ENCODE results near the gene WDR89. TPM values are rescaled to one million over a fixed set of nuclear protein-coding genes. Genes with fewer than 3 reads are reported as not detected.

WDR89 gene
- total RNA-seq, 2 donors from 2014 or later = 2.0 to 9.0 TPM

DNA sequence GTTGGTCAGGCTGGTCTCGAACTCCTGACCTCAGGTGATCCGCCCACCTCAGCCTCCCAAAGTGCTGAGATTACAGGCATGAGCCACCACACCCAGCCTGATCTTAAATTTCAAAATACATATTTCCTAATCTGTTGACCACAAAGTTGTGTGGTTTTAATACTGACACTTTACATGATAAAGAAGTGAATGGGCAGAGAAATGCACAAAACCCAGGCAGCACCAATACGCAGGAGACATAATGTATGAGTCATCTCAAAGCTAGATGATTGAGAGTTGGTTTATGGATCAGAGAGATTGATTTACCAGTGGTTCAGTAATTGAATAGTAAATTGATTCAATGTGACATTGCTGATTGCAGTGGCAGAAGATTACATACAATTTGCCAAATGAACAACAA lies 79.3 kb downstream of the WDR89 start:
- TF ChIP-seq, protein P1, sequence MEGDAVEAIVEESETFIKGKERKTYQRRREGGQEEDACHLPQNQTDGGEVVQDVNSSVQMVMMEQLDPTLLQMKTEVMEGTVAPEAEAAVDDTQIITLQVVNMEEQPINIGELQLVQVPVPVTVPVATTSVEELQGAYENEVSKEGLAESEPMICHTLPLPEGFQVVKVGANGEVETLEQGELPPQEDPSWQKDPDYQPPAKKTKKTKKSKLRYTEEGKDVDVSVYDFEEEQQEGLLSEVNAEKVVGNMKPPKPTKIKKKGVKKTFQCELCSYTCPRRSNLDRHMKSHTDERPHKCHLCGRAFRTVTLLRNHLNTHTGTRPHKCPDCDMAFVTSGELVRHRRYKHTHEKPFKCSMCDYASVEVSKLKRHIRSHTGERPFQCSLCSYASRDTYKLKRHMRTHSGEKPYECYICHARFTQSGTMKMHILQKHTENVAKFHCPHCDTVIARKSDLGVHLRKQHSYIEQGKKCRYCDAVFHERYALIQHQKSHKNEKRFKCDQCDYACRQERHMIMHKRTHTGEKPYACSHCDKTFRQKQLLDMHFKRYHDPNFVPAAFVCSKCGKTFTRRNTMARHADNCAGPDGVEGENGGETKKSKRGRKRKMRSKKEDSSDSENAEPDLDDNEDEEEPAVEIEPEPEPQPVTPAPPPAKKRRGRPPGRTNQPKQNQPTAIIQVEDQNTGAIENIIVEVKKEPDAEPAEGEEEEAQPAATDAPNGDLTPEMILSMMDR (IDR thresholded peaks at IDR 0.05) = no peak

DNA sequence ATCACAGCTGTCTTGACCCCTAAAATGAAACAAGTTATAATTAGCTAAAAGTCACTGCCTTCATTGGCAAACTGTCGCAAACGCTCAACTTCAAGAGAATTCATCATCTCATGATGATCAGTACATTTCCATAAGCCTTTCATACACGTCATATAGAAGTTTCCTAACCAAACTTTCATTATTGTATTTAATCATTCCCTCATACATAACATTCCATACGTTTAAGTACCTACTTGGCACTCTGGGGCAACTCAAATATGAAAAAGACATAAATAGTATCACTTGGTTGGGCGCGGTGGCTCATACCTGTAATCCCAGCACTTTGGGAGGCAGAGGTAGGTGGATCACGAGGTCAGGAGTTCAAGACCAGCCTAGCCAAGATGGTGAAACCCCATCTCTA lies 86.1 kb downstream of the WDR89 start:
- H3K27ac ChIP-seq = no peak overlapping the region
- TF ChIP-seq, protein P1 (IDR thresholded peaks at IDR 0.05) = no peak
- no peaks in the 10 kb centered on the region for H3K36me3 ChIP-seq
- no peaks in the 10 kb centered on the region for H3K4me1 ChIP-seq (ENCODE audit: control insufficient read depth in 1 of 2, low read depth in 2 of 2)
- no peak for ATAC-seq (ENCODE audit: insufficient number of reproducible peaks, low FRiP score, low read depth)
- DNase-seq (ENCODE audit: low spot score) = no peak
- no peak overlapping the region for H3K4me3 ChIP-seq
- H3K9me3 ChIP-seq = no peaks in the 10 kb centered on the region
- H3K27me3 ChIP-seq (replicated peaks; ENCODE audit: insufficient read depth) = no peaks in the 10 kb centered on the region

More for the DNA sequence above, 79.3 kb downstream of the WDR89 start:
- no peak overlapping the region for H3K4me3 ChIP-seq
- no peaks in the 10 kb centered on the region for H3K9me3 ChIP-seq
- no peak for ATAC-seq (ENCODE audit: insufficient number of reproducible peaks, low FRiP score, low read depth)
- DNase-seq (ENCODE audit: low spot score) = no peak
- no peaks in the 10 kb centered on the region for H3K27me3 ChIP-seq (replicated peaks; ENCODE audit: insufficient read depth)
- H3K4me1 ChIP-seq (ENCODE audit: control insufficient read depth in 1 of 2, low read depth in 2 of 2) = no peaks in the 10 kb centered on the region
- no peaks in the 10 kb centered on the region for H3K36me3 ChIP-seq
- no peak overlapping the region for H3K27ac ChIP-seq

DNA sequence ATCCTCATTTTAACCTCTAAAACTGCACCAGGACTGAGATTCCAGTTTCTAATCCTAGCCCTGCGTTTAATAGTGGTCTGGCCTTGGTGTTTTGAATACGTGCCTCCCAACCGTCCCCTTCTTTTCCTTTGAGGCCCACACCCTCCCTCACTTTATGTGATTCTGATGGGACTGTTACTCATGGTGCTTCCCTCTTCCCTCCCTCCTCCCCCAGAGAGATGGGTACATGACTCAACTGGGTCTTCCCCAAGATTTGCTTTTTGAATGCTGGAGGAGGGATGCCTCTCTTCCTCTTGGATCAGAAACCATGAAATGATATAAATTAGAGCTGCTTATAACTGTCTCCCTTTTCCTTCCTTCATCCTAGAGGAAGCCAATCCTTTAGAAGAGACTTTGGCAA lies 90.3 kb downstream of the WDR89 start:
- H3K36me3 ChIP-seq = no peaks in the 10 kb centered on the region

DNA sequence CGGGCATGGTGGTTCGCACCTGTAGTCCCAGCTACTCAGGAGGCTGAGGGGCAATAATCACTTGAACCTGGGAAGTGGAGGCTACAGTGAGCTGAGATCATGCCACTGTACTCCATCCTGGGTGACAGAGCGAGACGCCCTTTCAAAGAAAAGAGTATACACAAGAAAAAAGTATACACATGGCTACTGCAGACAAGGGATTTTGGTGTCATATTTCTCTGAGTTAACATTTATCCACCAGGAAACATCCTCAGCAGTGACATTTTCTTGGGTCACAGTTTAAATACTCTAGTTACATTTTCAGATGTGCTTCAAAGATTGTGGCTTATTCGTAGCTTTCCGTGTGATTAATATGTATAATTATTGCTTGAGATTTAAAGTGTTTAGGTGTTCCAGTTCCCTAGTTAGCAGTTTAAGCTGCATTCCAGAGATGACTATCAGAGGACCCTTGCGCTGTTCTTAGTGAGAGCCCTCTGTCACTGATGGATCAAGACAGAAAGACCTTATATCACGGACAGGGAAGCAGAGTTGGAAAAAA lies 93.8 kb downstream of the WDR89 start:
- ATAC-seq (ENCODE audit: insufficient number of reproducible peaks, low FRiP score, low read depth) (no peak), DNase-seq (ENCODE audit: low spot score) (no peak)
- TF ChIP-seq, protein P1 (IDR thresholded peaks at IDR 0.05) = no peak
- Histone ChIP-seq H3K4me3 (no peak overlapping the region), H3K27ac (no peak overlapping the region), H3K4me1 (ENCODE audit: control insufficient read depth in 1 of 2, low read depth in 2 of 2) (peaks cover 7 to 9% of the 10 kb centered on the region in 2 donors), H3K27me3 (replicated peaks; ENCODE audit: insufficient read depth) (no peaks in the 10 kb centered on the region), H3K9me3 (no peaks in the 10 kb centered on the region), H3K36me3 (no peaks in the 10 kb centered on the region)

More for the DNA sequence above, 90.3 kb downstream of the WDR89 start:
- no peak for ATAC-seq (ENCODE audit: insufficient number of reproducible peaks, low FRiP score, low read depth)
- TF ChIP-seq, protein P1 (IDR thresholded peaks at IDR 0.05) = no peak
- H3K27me3 ChIP-seq (replicated peaks; ENCODE audit: insufficient read depth) = no peaks in the 10 kb centered on the region
- DNase-seq (ENCODE audit: low spot score) = no peak
- H3K4me3 ChIP-seq = no peak overlapping the region
- no peak overlapping the region for H3K27ac ChIP-seq
- no peaks in the 10 kb centered on the region for H3K4me1 ChIP-seq (ENCODE audit: control insufficient read depth in 1 of 2, low read depth in 2 of 2)
- H3K9me3 ChIP-seq = no peaks in the 10 kb centered on the region

Other genes with a start within 250 kb of the WDR89 start
- 10 to 100 TPM; 13.9 to 25.5 TPM for gene PPP2R5E, start 98.5 kb downstream of the WDR89 start, total RNA-seq
- gene SGPP1, start 86.2 kb upstream of the WDR89 start, total RNA-seq = 10 to 100 TPM; 24.6 to 28.4 TPM
- 100 to 1,000 TPM; 125 to 256 TPM for gene SYNE2, start 211.1 kb upstream of the WDR89 start, total RNA-seq

All from thoracic aorta (tissue), 2 donors.